SK-N-SH (cell line): ENCODE data around the gene CALB2. TPM values are rescaled to one million over a fixed set of nuclear protein-coding genes. Genes with fewer than 3 reads are reported as not detected.

Experiments
- CTCF ChIA-PET: fragments of 300-600, 350-600 bp; formaldehyde crosslinking; extraction: SDS; loops from one replicate; lab custom pipeline; 2021; lab: Yijun Ruan, JAX
- POLR2A ChIA-PET: fragments of 350-600 bp; sonication (Branson Sonifier 250); formaldehyde crosslinking; extraction: SDS; loops from one replicate; lab custom pipeline; 2020; ENCODE audit warnings: antibody characterized with exemption, inconsistent platforms; lab: Yijun Ruan, JAX
- DNase-seq: peaks from one replicate; pipeline ENCODE4 v3.0.0; 2012
- H2AFZ ChIP-seq: fragments of 200-600 bp; sonication (generic); 2 replicates; pipeline ENCODE4 v1.8.1; 2016; ENCODE audit warnings: antibody characterized with exemption, mild to moderate bottlenecking, low read depth
- H3F3A ChIP-seq: fragments of 200-600 bp; sonication (generic); replicated peaks from 2 replicates; pipeline ENCODE3; 2016; ENCODE audit warnings: antibody characterized with exemption, mild to moderate bottlenecking; ENCODE audit not compliant: insufficient read depth
- H3K27ac ChIP-seq, 2 experiments: fragments of 200-500 bp in 1 of 2; fragments of 200-600 bp in 1 of 2; sonication (Bioruptor generic) in 1 of 2; sonication (generic), shearing (Covaris generic) in 1 of 2; 2 replicates each; pipeline versions ENCODE4 v1.5.1 to v1.6.1; 2014 to 2016; ENCODE audit warnings: low read depth in 2 of 2, inconsistent platforms in 1 of 2, low read length in 1 of 2, mild to moderate bottlenecking in 1 of 2, mixed read lengths in 1 of 2
- H3K27me3 ChIP-seq: fragments of 200-600 bp; sonication (generic), shearing (Covaris generic); 2 replicates; pipeline ENCODE4 v1.6.1; 2016; ENCODE audit warnings: mixed run types; ENCODE audit not compliant: insufficient read depth
- H3K36me3 ChIP-seq, 2 experiments: fragments of 200-500 bp in 1 of 2; fragments of 200-600 bp in 1 of 2; sonication (Bioruptor generic) in 1 of 2; sonication (generic) in 1 of 2; replicated peaks in 1 of 2; 2 replicates each; pipeline versions ENCODE3 to v1.5.1; 2014 to 2016; ENCODE audit warnings: low read length in 1 of 2, mild to moderate bottlenecking in 1 of 2; ENCODE audit not compliant: insufficient read depth in 2 of 2, control insufficient read depth in 1 of 2
- H3K4me1 ChIP-seq, 2 experiments: fragments of 200-500 bp in 1 of 2; fragments of 200-600 bp in 1 of 2; sonication (Bioruptor generic) in 1 of 2; sonication (generic), shearing (Covaris generic) in 1 of 2; 2 replicates each; pipeline versions ENCODE4 v1.5.1 to v1.6.1; 2014 to 2016; ENCODE audit warnings: low read depth in 1 of 2, low read length in 1 of 2, mixed run types in 1 of 2; ENCODE audit not compliant: insufficient read depth in 2 of 2, control insufficient read depth in 1 of 2
- H3K4me2 ChIP-seq: fragments of 200-600 bp; sonication (generic), shearing (Covaris generic); 2 replicates; pipeline ENCODE4 v1.6.1; 2017; ENCODE audit warnings: mixed run types
- H3K4me3 ChIP-seq, 2 experiments: fragments of 200-500 bp in 1 of 2; fragments of 200-600 bp in 1 of 2; sonication (Bioruptor generic) in 1 of 2; sonication (generic), shearing (Covaris generic) in 1 of 2; 2 replicates each; pipeline versions ENCODE4 v1.5.1 to v1.8.1; 2014 to 2016; ENCODE audit warnings: low read depth in 2 of 2, inconsistent platforms in 1 of 2, low read length in 1 of 2, mild to moderate bottlenecking in 1 of 2, mixed read lengths in 1 of 2, moderate library complexity in 1 of 2
- H3K79me2 ChIP-seq: fragments of 200-600 bp; sonication (generic); 2 replicates; pipeline ENCODE4 v1.8.1; 2017; ENCODE audit warnings: mild to moderate bottlenecking; ENCODE audit not compliant: insufficient read depth
- H3K9ac ChIP-seq: fragments of 200-600 bp; sonication (generic); 2 replicates; pipeline ENCODE4 v1.6.1; 2017; ENCODE audit warnings: mixed run types
- H3K9me2 ChIP-seq: fragments of 200-600 bp; sonication (generic); 2 replicates; pipeline ENCODE4 v1.6.1; 2017; ENCODE audit warnings: mixed run types
- H3K9me3 ChIP-seq: fragments of 200-600 bp; sonication (generic); 2 replicates; pipeline ENCODE4 v1.6.1; 2017; ENCODE audit warnings: mixed run types, mild to moderate bottlenecking, moderate library complexity
- H4K20me1 ChIP-seq: fragments of 200-600 bp; sonication (generic); 2 replicates; pipeline ENCODE4 v1.6.1; 2017; ENCODE audit warnings: mild to moderate bottlenecking, mixed run types; ENCODE audit not compliant: insufficient read depth
- CHD2 ChIP-seq: fragments of 150-350 bp; IDR thresholded peaks from 2 replicates; pipeline ENCODE4 v1.6.1; 2018; ENCODE audit warnings: low read length; ENCODE audit not compliant: partially characterized antibody
- ELF1 ChIP-seq: IDR thresholded peaks from 2 replicates; pipeline ENCODE4 v1.4.0; 2012
- EP300 ChIP-seq, 2 experiments: IDR thresholded peaks; 2 replicates each; pipeline versions ENCODE4 v1.4.0 to v1.6.1; 2012; ENCODE audit warnings: borderline replicate concordance in 1 of 2, low read depth in 1 of 2, low read length in 1 of 2
- EZH2phosphoT487 ChIP-seq: fragments of 200-600 bp; sonication (generic); IDR thresholded peaks from 2 replicates; pipeline ENCODE4 v1.6.1; 2017; ENCODE audit warnings: low read depth, mixed run types, mild to moderate bottlenecking, antibody characterized with exemption, moderate library complexity, borderline replicate concordance
- FOSL2 ChIP-seq: IDR thresholded peaks from 2 replicates; pipeline ENCODE4 v1.4.0; 2012; ENCODE audit warnings: low read depth, mild to moderate bottlenecking, moderate library complexity, borderline replicate concordance
- FOXM1 ChIP-seq: IDR thresholded peaks from 2 replicates; pipeline ENCODE4 v1.4.0; 2012; ENCODE audit warnings: low read depth, mild to moderate bottlenecking
- IRF3 ChIP-seq: fragments of 150-350 bp; IDR thresholded peaks from 2 replicates; pipeline ENCODE4 v1.6.1; 2016; ENCODE audit warnings: mild to moderate bottlenecking, low read depth, low read length
- PBX3 ChIP-seq: IDR thresholded peaks from 2 replicates; pipeline ENCODE4; 2012
- REST ChIP-seq: IDR thresholded peaks from 2 replicates; pipeline ENCODE4 v1.6.1; 2012; ENCODE audit warnings: mild to moderate bottlenecking, low read depth, low read length, moderate library complexity
- USF1 ChIP-seq: IDR thresholded peaks from 2 replicates; pipeline ENCODE4 v1.4.0; 2012; ENCODE audit warnings: low read depth, borderline replicate concordance
- USF2 ChIP-seq: fragments of 150-350 bp; IDR thresholded peaks from 2 replicates; pipeline ENCODE4 v1.6.1; 2017; ENCODE audit warnings: antibody characterized with exemption, low read length, low read depth, borderline replicate concordance
- WGBS: methylation state at CpG from one replicate; pipeline ENCODE4 v1.1.6; 2017; ENCODE audit warnings: low lambda C conversion rate; 5-methylcytosine and 5-hydroxymethylcytosine counted together
- polyA plus RNA-seq, 3 experiments: library from polyadenylated mRNA; depleted of rRNA; stranded (reverse); fragments of >200 nt; gene quantifications; 2 replicates each; pipeline ENCODE4 v1.2.3, GENCODE V29; 2012

Gene CALB2
- polyA plus RNA-seq, 1 of the 3 experiments (the other 2 are of a cell fraction): 0.12 TPM

- Histone ChIP-seq H3K79me2 (no peaks in the 10 kb centered on the region), H3K4me1 (no peaks in the 10 kb centered on the region), H3K36me3 (no peaks in the 10 kb centered on the region), H3F3A (no peaks in the 10 kb centered on the region), H3K9me3 (no peaks in the 10 kb centered on the region), H3K9ac (no peak overlapping the region), H4K20me1 (no peaks in the 10 kb centered on the region), H3K27ac (no peak overlapping the region), H3K4me2 (no peak overlapping the region), H3K9me2 (no peaks in the 10 kb centered on the region), H3K27me3 (no peaks in the 10 kb centered on the region), H2AFZ (no peak overlapping the region)
- no peak for DNase-seq
- ChIA-PET CTCF (interaction anchor here (1.9 to 2.0 kb wide), 2 partner anchors 20 to 26 kb away, joined by 6 read pairs; no protein-coding TSS in a partner anchor), POLR2A (no interaction called here)
- WGBS: 75% methylated on average over 1 of the region's 1 CpG
- TF ChIP-seq USF1 (no peak), REST (no peak), FOSL2 (no peak), USF2 (no peak), EZH2phosphoT487 (no peak), PBX3 (no peak), FOXM1 (no peak), ELF1 (no peak), IRF3 (no peak), EP300 (IDR thresholded peaks at IDR 0.05; ENCODE audit: borderline replicate concordance in 1 of 2, low read depth in 1 of 2, low read length in 1 of 2) (no peak), CHD2 (no peak)
- TF ChIP-seq, all 33 proteins: peak for 0
- H3K4me3 ChIP-seq: no peak overlapping the region
These were observed 20.9 kb upstream of the CALB2 start for GRCh38 chr16:71337631-71338030.
